HG02678 (cell line): ENCODE results near the gene GOLGA6C.
"Not testable (repeated sequence)": the region's sequence is repeated elsewhere in the genome, so short reads cannot be mapped to it uniquely, and the experiment has no call there.

ENCODE experiments used
- ATAC-seq: cut with Tn5 transposase; IDR thresholded peaks from one replicate; pipeline ENCODE4 v1.9.1; 2021; ENCODE audit warnings: mild to moderate bottlenecking, moderate library complexity; ENCODE audit not compliant: unreplicated experiment

The GOLGA6C gene

DNA sequence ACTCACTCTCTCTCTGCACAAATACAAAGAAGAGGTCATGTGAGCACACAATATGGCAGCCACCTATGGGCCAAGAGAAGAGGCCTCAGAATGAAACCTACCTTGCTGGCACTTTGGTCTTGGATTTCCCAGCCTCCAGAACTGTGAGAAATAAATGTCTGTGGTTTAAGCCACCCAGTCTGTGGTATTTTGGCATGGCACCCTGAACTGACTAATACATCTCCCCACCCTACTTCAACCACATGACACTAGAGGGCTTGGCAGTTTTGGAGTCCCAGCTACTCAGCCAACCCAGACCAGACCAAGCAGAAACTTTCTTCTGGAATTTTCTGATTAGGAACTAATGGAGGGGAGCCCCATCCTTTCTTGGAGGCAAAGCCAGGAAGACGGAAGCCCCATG, 54.4 kb downstream of the GOLGA6C start:
- not testable (repeated sequence) for ATAC-seq

DNA sequence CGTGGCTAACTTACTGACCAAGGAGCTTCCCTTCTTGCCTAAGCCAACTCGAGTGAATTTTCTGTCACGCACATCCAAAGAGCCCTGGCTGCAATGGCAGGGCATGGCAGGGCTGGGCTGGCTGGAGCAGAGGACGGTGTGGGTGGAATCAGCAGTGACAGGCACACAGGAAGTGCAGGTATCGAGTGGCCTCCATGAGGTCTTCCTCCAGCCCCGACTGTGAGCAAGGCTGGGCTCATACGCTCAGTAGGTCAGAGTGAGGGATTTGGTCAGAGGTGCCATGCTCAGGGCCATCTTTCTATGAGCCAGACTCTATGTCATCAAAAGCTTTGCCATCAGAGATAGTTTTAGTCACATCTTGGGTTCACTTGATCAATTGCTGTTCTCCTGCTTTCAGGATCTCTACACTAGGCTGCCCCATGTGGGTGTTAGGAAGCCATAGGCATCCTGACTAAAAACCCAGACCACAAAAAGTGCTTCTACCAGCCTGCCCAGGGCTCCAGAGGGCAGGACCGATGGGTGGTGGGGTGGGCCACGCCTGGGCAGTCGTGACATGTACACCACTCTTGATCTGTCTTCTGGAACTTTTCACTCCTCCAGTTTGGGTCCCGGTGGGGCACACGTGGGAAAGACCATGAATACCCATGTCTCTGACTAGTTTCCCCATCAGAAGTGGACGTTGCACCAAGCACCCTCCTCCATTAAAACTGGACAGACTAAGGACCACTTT, 55.1 kb downstream of the GOLGA6C start:
- no peak for ATAC-seq

DNA sequence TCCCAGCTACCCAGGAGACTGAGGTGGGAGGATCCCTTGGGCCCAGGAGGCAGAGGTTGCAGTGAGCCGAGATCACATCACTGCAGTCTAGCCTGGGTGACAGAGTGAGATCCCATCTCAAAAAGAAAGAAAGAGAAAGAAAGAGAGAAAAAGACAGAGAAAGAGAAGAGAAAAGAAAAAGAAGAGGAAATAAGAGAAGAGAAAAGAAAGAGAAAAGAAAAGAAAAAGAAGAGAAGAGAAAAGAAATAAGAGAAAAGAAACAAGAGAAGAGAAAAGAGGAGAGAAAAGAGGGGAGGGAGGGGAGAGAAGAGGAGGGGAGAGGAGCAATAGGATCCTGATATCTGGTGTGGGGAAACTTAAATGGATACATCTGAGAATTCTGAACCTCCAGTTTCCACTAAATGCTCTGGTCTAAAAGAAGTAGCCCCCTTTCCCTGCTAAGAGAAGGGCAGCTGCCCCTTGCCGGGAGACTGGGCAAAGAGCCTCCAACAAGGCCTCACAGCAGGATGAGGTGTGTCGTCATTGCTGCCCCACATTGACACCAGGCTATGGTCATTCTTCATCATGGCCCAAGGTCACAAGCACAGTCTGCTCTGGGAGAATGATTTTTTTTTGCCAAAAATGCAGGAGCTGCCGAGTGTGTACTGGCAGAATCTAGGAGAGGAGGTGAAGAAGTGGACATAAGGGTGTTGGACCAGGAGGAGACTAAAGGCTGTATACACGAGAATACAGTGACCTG, 56.6 kb downstream of the GOLGA6C start:
- ATAC-seq: no peak

DNA sequence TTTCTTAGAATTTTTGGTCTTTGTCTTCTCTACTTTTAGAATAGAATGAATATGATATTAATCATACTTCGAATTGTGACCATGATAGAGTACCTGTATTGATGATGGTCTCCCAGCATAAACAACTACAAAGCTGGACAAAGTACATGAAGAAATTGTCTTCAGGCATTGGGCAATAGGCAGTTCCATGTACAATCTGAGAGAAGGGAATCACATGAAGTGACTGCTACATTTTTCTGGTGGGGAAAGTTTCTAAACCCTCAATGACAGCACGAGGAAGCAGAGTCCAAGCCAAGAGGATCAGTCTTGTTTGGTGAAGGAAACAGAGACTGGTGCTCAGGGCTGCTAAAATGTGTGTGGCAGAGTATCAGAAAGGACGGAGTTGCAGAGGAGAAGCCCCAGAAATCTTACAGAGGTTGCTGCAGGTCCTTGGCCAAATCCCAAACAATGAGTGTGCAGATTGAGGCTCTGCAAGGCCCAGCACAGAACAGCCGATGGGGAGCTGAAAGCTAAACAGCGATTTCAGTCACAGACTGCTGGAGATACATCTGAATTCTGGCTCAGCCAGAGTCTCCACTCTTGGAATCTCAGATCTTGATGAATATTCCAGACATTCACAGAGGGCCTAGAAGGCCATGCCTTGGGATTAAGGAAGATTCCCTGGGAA, 61.2 kb downstream of the GOLGA6C start:
- not testable (repeated sequence) for ATAC-seq
